Hematopoietic multipotent progenitor cell treated with erythropoietin and hydrocortisone succinate and interleukin-3 and kit ligand, for 17 days (in vitro differentiated cells): ENCODE data around the gene ZNF554.

Source experiments
- DNase-seq: peaks from one replicate; pipeline ENCODE4 v3.0.0-alpha.2; 2015; ENCODE audit warnings: low spot score

ZNF554 gene

DNA sequence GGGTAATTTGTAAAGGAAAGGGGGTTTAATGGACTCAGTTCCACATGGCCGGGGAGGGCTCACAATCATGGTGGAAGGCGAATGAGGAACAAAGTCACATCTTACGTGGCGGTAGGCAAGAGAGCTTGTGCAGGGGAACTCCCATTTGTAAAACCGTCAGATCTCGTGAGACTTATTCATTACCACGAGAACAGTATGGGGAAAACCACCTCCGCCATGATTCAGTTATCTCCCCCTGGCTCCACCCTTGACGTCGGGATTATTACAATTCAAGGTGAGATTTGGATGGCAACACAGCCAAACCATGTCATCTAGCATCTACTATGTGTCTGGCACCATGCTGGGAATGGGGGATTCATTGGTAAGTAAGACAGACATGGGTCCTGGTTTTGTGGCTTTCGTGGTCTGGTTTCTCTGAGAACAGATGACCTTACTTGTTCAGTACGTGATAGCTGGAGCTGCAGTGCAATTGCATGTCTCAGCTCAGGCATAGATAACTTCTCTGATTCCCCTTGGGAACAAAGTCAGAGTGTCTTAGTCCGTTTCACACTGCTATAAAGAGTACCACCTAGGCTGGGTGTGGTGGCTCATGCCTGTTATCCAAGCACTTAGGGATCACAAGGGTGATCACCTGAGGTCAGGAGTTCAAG lies 8.3 kb downstream of the ZNF554 start:
- DNase-seq: no peak

- DNase-seq: no peak
Measured at GRCh38 chr19:2834294-2834871, 14.7 kb downstream of the ZNF554 start.

DNA sequence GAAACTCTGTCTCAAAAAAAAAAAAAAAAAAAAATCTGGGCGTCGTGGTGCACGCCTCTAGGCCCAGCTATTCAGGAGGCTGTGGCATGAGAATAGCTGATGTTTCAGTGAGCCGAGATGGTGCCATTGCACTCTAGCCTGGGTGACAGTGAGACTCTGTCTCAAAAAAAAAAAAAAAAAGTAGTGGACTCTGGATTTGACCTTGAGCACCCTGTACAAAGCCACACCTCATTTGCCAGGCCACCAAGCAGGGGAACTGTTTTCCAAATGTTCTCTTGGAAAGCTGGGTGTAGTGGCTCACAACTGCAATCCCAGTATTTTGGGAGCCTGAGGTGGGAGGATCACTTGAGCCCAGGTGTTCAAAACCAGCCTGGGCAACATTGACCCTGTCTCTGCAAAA lies 17.8 kb downstream of the ZNF554 start:
- DNase-seq: no peak

DNA sequence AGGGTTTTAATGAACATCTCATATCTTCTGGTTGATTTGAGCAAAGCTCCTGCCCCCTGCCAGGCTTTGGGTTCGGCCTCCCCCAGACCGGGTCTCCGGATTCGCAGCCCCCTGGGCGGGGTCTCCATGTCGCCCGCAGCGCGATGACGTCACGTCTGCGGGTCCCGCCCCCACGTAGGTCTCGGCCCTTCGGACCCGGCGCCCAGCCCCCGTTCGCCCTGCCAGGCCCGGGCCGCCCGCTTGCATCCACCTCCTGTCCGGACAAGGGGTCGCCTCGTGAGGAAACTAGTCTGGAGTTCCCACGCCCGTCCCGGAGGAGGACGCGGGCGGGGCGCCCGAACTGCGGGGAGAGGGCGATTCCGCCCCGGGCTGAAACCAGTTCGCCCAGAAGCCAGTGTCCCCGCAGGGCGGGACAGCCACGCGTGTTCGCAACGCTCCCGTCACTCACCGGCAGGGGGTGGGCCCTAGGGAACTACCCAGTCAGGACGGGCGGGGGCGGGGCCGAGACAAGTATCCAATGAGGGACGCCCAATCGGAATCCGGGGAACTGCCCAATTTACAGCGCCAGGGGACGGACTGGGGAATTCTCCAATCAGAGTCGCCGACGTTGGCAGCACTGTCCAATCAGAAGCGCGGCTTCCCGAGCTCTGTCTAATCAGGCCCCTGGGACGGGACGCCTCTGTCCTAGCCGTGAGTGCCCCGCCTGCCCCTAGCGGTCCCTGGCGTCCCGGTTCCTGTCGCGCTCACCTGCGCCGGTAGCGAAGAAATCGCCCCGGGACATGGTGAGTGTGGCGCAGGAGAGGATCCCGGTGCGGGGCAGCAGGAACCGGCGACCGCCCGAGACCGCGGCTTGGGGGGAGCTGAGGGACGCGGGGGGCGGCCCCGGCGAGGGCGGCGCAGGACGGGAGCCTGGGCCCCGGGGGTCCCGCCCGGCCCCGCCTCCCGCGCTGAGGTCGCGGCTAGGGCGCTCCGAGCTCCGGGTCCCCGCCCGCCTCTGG lies 21.4 kb downstream of the ZNF554 start, which contains the start of gene ZNF555:
Gene ZNF555, plus strand, starts transcription at position 682 of the 998 bp plus-strand sequence. Its CDS starts 98 bp downstream, at position 780.
- peak; percentile 82 for DNase-seq

DNA sequence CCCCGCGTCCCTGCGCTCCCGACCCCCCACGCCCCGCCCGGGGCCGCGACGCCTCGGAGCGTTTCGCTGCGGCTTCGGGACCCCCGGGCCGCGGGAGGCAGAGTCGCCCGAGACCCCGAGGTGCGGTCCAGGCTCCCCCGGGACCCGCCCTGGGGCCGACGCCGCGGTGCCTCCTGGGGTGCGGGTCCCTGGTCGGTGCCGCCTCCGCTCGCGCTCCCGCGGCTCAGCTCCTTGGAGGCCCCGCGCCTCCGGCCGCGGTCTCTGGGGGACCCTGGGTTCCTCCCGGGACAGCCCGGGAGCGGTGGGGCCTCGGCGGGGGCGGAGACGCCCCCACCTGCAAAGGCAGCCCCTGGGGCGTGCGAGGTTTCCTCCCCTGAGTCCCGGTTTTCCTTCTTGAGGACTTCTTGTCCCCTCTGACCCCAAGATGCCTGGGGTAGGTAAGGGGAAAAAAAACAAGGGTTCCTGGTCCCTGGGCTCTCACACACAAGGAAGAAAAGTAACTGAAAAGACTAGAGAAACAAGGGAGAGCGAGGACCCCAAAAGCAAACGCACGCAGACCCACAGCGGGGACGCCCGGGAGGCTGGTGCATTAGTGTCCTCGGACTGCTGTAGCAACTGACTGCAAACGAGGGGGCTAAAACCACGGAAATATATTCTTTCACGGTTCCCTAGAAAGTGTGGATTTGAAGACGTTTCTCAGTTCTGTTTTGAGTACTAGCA lies 22.3 kb downstream of the ZNF554 start:
- no peak for DNase-seq

DNA sequence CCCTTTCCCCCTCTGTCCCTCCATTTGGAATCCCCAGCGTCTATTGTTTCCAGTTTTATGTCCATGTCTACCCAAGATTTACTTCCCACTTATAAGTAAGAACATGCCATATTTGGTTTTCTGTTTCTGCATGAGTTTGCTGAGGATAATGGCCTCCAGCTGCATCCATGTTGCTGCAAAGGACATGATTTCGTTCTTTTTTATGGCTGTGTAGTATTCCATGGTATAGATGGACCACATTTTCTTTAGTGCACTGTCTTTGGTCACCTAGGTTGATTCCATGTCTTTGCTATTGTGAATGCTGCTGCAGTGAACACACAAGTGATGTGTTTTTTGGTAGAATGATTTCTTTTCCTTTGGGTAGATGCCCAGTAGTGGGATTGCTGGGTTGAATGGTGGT lies 25.4 kb downstream of the ZNF554 start:
- DNase-seq: no peak

GRCh38 chr19:2846180-2846894 lies 26.7 kb downstream of the ZNF554 start:
- no peak for DNase-seq

DNA sequence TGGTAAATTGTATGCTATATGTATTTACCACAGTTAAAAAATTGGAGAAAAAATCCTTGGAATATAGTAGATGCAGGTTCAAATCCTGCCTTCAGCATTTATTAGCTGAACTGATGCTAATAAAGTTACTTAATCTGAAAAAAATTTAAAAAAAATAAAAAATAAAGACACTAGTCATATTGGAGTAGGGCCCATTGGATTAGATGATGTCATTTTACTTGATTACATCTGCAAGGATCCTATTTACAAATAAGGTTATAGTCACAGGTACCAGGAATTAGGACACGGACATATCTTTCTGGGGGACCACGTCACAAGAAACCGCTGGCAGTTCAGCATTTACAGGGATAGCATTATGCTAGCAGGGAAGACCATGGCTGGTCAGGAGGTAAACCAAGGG lies 27.8 kb downstream of the ZNF554 start:
- DNase-seq: no peak

DNA sequence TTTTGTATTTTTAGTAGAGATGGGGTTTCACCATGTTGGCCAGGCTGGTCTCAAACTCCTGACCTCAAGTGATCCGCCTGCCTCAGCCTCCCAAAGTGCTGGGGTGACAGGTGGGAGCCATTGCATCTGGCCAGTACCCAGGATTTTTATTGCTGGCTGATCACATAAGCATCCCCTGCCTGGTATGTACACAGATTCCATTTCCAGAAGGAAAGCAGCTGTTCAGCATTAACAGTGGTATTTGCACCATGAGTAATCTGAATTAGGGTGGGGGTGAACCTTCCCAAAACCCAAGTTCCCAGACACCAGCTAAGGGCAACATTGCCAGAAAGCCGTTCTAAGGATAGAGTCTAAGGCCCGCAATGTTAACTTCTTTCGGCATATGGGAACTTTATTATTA lies 28.9 kb downstream of the ZNF554 start:
- no peak for DNase-seq

DNA sequence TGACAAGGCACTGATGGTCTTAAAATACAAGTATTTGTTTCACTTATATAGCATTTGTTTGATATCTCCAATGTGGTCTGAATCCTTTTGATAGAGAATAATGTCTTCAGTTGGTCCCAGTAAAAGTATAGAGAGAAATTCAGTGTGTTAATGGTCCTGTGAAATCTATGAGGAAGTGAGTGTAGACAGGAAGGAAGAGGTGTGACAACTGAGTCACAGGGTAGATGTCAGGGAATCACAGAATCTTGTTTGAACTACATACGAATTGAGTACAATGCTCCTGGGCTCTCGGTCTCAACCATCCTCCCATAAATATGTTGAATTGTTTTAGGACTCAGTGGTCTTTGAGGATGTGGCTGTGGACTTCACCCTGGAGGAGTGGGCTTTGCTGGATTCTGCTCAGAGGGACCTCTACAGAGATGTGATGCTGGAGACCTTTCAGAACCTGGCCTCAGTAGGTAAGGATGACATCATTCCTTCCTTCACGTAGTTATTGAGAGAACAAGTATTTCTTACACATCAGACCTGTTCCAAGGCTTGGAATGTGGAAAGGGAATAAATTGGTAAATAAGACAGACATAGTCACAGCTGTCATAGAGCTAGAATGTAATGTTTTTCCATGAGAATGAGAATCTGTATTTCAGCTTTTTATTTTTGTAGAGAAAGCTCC lies 30.7 kb downstream of the ZNF554 start:
- DNase-seq: no peak

- no peak for DNase-seq
Measured at GRCh38 chr19:2852598-2852997, 32.9 kb downstream of the ZNF554 start.

DNA sequence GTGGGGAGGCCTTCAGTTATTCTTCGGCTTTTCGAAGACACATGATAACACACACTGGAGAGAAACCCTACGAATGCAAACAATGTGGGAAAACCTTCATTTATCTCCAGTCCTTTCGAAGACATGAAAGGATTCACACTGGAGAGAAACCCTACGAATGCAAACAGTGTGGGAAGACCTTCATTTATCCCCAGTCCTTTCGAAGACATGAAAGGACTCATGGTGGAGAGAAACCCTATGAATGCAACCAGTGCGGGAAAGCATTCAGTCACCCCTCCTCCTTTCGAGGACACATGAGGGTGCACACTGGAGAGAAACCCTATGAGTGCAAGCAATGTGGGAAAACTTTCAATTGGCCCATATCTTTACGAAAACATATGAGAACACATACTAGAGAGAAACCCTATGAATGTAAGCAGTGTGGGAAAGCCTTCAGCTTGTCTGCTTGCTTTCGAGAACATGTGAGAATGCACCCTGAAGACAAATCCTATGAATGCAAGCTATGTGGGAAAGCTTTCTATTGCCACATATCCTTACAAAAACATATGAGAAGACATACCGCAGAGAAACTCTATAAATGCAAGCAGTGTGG lies 33.4 kb downstream of the ZNF554 start:
- DNase-seq: no peak

GRCh38 chr19:2854849-2855248 lies 35.2 kb downstream of the ZNF554 start:
- no peak for DNase-seq

- DNase-seq: no peak
Measured at GRCh38 chr19:2856457-2857050, 36.9 kb downstream of the ZNF554 start.

- no peak for DNase-seq
Measured at GRCh38 chr19:2858864-2859263, 39.2 kb downstream of the ZNF554 start.

GRCh38 chr19:2863816-2864215 lies 44.1 kb downstream of the ZNF554 start:
- no peak for DNase-seq

GRCh38 chr19:2865334-2866100 lies 45.8 kb downstream of the ZNF554 start:
- no peak for DNase-seq

DNA sequence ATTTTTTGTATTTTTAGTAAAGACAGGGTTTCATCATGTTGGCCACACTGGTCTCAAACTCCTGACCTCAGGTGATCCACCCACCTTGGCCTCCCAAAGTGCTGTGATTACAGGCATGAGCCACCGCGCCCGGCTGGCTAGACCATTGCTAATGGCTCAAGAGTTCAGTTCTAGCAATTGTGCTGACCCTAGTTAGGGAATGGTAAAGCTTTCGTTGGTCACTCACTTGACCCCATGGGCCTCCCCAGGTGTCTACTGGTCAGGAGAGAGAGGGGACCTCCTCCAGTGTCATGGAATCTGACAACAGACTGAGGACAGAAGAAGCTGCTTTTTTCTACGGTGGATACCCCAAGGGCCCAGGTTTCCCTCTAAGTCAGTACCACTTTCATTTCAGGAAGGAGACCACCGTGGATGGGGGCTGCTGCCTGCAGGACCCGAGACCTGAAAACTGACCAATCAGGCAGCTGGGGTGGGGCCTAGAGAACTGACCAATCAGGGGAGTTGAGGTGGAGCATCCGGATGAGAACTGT lies 46.9 kb downstream of the ZNF554 start:
- DNase-seq: no peak
